PC-3 (cell line): ENCODE data around the gene AP1S1. TPM values are rescaled to one million over a fixed set of nuclear protein-coding genes. Genes with fewer than 3 reads are reported as not detected.

Experiments
- ATAC-seq: fragments of 200-7000 bp; cut with Tn5 transposase; 2 replicates; pipeline ENCODE4 v1.9.1; 2020; ENCODE audit warnings: mild to moderate bottlenecking, moderate library complexity
- BruUV-seq: library from RNA; stranded (reverse); fragments of 400-500 nt; replicated peaks from 2 replicates; lab custom pipeline; 2021; lab: Mats Ljungman, UMichigan
- CTCF ChIA-PET: fragments of 300-600 bp; sonication (Branson Sonifier 250); formaldehyde crosslinking; loops from one replicate; lab custom pipeline; 2022; ENCODE audit warnings: antibody characterized with exemption; lab: Charles Lee
- POLR2A ChIA-PET: fragments of 300-600 bp; sonication (Branson Sonifier 250); formaldehyde crosslinking; loops from one replicate; lab custom pipeline; 2022; ENCODE audit warnings: antibody characterized with exemption; ENCODE audit not compliant: unreplicated experiment; lab: Charles Lee
- DNase-seq: peaks from one replicate; pipeline ENCODE4 v3.0.0-alpha.2; 2015
- H2AFZ ChIP-seq: fragments of 300-600 bp; sonication (generic); 2 replicates; pipeline ENCODE4 v1.6.0; 2016; ENCODE audit warnings: antibody characterized with exemption, low read length
- H3F3A ChIP-seq: fragments of 300-600 bp; sonication (generic); one replicate; pipeline ENCODE4 v1.6.0; 2017; ENCODE audit warnings: antibody characterized with exemption, low read length, control low read depth, mild to moderate bottlenecking; ENCODE audit not compliant: unreplicated experiment
- H3K27ac ChIP-seq: fragments of 300-600 bp; sonication (generic); 2 replicates; pipeline ENCODE4 v1.5.1; 2016; ENCODE audit warnings: mild to moderate bottlenecking, low read length
- H3K27me3 ChIP-seq: fragments of 300-600 bp; sonication (generic); 2 replicates; pipeline ENCODE4 v1.6.1; 2016; ENCODE audit warnings: low read length, mixed read lengths
- H3K36me3 ChIP-seq: fragments of 300-600 bp; sonication (generic); 2 replicates; pipeline ENCODE4 v1.6.1; 2016; ENCODE audit warnings: low read depth, mixed run types, low read length, mixed read lengths
- H3K4me1 ChIP-seq: fragments of 300-600 bp; sonication (generic); 2 replicates; pipeline ENCODE4 v1.5.1; 2016; ENCODE audit warnings: low read length; ENCODE audit not compliant: insufficient read depth
- H3K4me2 ChIP-seq: fragments of 300-600 bp; sonication (generic); 2 replicates; pipeline ENCODE4 v1.6.0; 2016; ENCODE audit warnings: low read length
- H3K4me3 ChIP-seq: fragments of 300-600 bp; sonication (generic); 2 replicates; pipeline ENCODE4 v1.5.1; 2016; ENCODE audit warnings: mild to moderate bottlenecking, low read length, mixed read lengths
- H3K79me2 ChIP-seq: fragments of 300-600 bp; sonication (generic); 2 replicates; pipeline ENCODE4 v1.6.1; 2017; ENCODE audit warnings: low read length, mixed read lengths
- H3K9ac ChIP-seq: fragments of 300-600 bp; sonication (generic); 2 replicates; pipeline ENCODE4 v1.6.0; 2016; ENCODE audit warnings: mild to moderate bottlenecking, low read length
- H3K9me2 ChIP-seq: fragments of 300-600 bp; sonication (generic); replicated peaks from 2 replicates; pipeline ENCODE4 v1.6.1; 2016; ENCODE audit warnings: mixed run types, low read length, mixed read lengths
- H3K9me3 ChIP-seq: fragments of 300-600 bp; sonication (generic); 2 replicates; pipeline ENCODE4 v1.6.1; 2016; ENCODE audit warnings: low read length, mixed read lengths
- H4K20me1 ChIP-seq: fragments of 300-600 bp; sonication (generic); 2 replicates; pipeline ENCODE4 v1.6.1; 2016; ENCODE audit warnings: low read length, mixed read lengths
- EZH2 ChIP-seq: fragments of 300-600 bp; sonication (generic); IDR thresholded peaks from one replicate; pipeline ENCODE4 v1.6.1; 2017; ENCODE audit warnings: antibody characterized with exemption, mild to moderate bottlenecking, low read length; ENCODE audit not compliant: unreplicated experiment
- EZH2phosphoT487 ChIP-seq: fragments of 300-600 bp; sonication (generic); IDR thresholded peaks from 2 replicates; pipeline ENCODE4 v1.6.1; 2018; ENCODE audit warnings: mild to moderate bottlenecking, antibody characterized with exemption, low read length, borderline replicate concordance
- intact Hi-C: fragments of 100-400 bp; cut with micrococcal nuclease; formaldehyde crosslinking; loops from 2 replicates; pipeline ENCODE4 v1.9.0; 2023
- total RNA-seq: library from RNA; depleted of rRNA; stranded (reverse); fragments of >200 nt; gene quantifications from 2 replicates; pipeline ENCODE4 v1.2.3, GENCODE V29; 2014
- TF ChIP-seq, protein P1 (sequence below): fragments of 300-600 bp; sonication (generic); conservative IDR thresholded peaks from 2 replicates; pipeline ENCODE4 v1.5.1; 2017; ENCODE audit warnings: antibody characterized with exemption, low read depth, mild to moderate bottlenecking, low read length

AP1S1 gene
- total RNA-seq, 1 experiment from 2014 or later: 190 TPM

DNA sequence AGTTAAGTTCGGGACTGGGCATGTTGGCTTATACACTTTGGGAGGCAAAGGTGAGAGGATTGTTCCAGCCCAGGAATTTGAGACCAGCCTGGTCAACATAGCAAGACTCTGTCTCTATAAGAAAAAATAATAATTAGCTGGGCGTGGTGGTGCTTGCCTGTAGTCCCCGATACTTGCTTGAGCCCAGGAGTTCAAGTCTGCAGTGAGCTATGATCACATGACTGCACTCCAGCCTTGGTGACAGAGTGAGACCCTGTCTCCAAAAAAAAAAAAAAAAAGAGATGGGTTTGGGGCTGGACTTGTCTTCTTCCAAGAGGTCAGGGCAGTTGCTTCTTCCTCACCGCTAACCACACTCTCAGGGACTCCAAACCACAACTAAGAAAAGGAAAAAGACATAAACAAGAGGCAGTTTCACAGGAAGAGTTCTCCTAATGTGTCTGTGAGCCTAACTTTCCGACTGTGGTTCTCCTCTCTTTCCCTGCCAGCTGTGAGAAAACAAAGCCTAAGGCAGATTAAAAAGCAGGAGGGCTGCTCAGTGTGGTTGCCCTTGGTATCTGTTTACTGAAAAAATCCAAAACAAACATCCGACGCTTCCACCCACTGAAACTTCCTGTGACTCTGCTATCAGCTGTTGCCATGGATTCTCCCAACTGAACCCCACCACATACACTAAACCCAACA, 29.8 kb upstream of the AP1S1 start:
- TF ChIP-seq, protein P1, sequence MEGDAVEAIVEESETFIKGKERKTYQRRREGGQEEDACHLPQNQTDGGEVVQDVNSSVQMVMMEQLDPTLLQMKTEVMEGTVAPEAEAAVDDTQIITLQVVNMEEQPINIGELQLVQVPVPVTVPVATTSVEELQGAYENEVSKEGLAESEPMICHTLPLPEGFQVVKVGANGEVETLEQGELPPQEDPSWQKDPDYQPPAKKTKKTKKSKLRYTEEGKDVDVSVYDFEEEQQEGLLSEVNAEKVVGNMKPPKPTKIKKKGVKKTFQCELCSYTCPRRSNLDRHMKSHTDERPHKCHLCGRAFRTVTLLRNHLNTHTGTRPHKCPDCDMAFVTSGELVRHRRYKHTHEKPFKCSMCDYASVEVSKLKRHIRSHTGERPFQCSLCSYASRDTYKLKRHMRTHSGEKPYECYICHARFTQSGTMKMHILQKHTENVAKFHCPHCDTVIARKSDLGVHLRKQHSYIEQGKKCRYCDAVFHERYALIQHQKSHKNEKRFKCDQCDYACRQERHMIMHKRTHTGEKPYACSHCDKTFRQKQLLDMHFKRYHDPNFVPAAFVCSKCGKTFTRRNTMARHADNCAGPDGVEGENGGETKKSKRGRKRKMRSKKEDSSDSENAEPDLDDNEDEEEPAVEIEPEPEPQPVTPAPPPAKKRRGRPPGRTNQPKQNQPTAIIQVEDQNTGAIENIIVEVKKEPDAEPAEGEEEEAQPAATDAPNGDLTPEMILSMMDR: no peak
- TF ChIP-seq EZH2phosphoT487 (no peak), EZH2 (no peak)
- H3K4me3 ChIP-seq: no peak overlapping the region
- peak overlapping the region; percentile 78 for H3K27ac ChIP-seq
- H3K4me2 ChIP-seq: peak overlapping the region; percentile 43; the same call in 1 of the 2 replicates
- no peaks in the 10 kb centered on the region for H3K36me3 ChIP-seq
- DNase-seq (peak; percentile 64), ATAC-seq (peak; percentile 48)
- intact Hi-C loops: loop anchor here (1.0 to 2.0 kb wide), 2 partner anchors 14 to 24 kb away; no protein-coding TSS in a partner anchor
- H3K9me3 ChIP-seq: no peaks in the 10 kb centered on the region
- POLR2A ChIA-PET: interaction anchor here (0.6 to 0.7 kb wide), 3 partner anchors 38 to 79 kb away, joined by 3 to 19 read pairs (median 6); partner anchors contain the start of gene TRIM56
- no peaks in the 10 kb centered on the region for H3F3A ChIP-seq
- H3K79me2 ChIP-seq: no peaks in the 10 kb centered on the region
- 0 out of 2 replicates have a peak overlapping the region, but pooled peaks have one; percentile 40 for H2AFZ ChIP-seq
- no peaks in the 10 kb centered on the region for H3K9me2 ChIP-seq
- peaks cover 42% of the 10 kb centered on the region for H3K4me1 ChIP-seq
- no peaks in the 10 kb centered on the region for H4K20me1 ChIP-seq
- H3K27me3 ChIP-seq: no peaks in the 10 kb centered on the region
- TSS peak; percentile 95 for BruUV-seq
- peak overlapping the region; percentile 51 for H3K9ac ChIP-seq
- CTCF ChIA-PET: no interaction called here

DNA sequence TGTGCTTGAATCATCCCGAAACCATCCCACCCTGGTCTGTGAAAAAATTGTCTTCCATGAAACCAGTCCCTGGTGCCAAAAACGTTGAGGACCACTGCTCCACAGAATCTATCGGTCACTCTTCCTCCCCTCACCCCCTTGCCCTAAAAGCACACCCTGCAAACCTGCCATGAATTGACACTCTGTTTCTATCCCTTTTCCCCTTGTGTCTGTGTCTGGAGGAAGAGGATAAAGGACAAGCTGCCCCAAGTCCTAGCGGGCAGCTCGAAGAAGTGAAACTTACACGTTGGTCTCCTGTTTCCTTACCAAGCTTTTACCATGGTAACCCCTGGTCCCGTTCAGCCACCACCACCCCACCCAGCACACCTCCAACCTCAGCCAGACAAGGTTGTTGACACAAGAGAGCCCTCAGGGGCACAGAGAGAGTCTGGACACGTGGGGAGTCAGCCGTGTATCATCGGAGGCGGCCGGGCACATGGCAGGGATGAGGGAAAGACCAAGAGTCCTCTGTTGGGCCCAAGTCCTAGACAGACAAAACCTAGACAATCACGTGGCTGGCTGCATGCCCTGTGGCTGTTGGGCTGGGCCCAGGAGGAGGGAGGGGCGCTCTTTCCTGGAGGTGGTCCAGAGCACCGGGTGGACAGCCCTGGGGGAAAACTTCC, 28.2 kb upstream of the AP1S1 start:
- no peak overlapping the region for H3K4me3 ChIP-seq
- peaks cover 42% of the 10 kb centered on the region for H3K4me1 ChIP-seq
- H3K9me3 ChIP-seq: no peaks in the 10 kb centered on the region
- no peaks in the 10 kb centered on the region for H3K27me3 ChIP-seq
- intact Hi-C loops: loop anchor here (2.0 kb wide), 1 partner anchor 25 kb away; no protein-coding TSS in a partner anchor
- no peaks in the 10 kb centered on the region for H3K79me2 ChIP-seq
- TF ChIP-seq EZH2: no peak
- TF ChIP-seq, protein P1: no peak
- no peak for TF ChIP-seq EZH2phosphoT487
- ATAC-seq: peak; percentile 3; the same call in 1 of the 2 replicates
- H4K20me1 ChIP-seq: no peaks in the 10 kb centered on the region
- 0 out of 2 replicates have a peak overlapping the region, but pooled peaks have one; percentile 44 for H2AFZ ChIP-seq
- DNase-seq: no peak
- H3F3A ChIP-seq: no peaks in the 10 kb centered on the region
- no peaks in the 10 kb centered on the region for H3K36me3 ChIP-seq
- H3K27ac ChIP-seq: 0 out of 2 replicates have a peak overlapping the region, but pooled peaks have one; percentile 21
- CTCF ChIA-PET: no interaction called here
- H3K9ac ChIP-seq: no peak overlapping the region
- no peak overlapping the region for H3K4me2 ChIP-seq
- no peaks in the 10 kb centered on the region for H3K9me2 ChIP-seq
- no TSS peak for BruUV-seq
- POLR2A ChIA-PET: no interaction called here
